NCI-H1092 (cell line): ENCODE data around the gene ADPRH.

Source experiments
- DNase-seq: peaks from one replicate; lab custom pipeline; 2025; lab: John Stamatoyannopoulos, UW

ADPRH gene

DNA sequence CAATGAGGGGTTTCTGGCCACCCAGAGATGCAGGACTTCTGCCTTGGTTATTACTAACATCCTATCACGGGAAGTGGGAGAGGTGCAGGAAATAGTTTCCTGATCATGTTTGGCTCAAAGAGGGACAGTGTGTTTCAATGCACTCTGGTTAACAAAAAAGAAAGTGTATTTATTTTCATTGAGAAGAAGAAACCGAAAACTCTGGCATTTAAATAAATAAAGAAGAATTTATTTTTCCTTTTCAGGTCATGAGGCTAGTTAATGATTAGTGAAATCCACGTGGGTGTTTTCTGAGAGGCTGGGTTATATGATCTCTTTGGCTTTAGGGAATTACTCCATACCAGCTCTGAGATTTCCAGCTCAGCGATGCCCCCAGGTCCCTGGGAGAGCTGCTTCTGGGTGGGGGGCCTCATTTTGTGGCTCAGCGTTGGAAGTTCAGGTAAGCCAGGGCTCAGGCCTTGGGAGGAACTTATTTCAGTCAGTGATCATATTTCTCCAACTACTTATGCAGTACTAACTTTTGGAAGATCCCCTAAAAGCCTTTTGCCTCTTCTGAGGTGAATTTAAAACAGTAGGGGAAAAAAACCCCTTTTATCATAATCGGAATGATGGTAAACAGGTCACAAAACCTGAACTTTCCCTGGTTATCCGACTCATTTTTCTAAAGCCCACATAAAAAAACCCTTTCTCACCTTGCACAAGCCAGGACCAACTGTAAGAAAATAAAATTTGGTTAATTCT, 18.4 kb downstream of the ADPRH start, which contains the start of gene PLA1A:
TSS of gene PLA1A (plus strand) at position 338 of the 741 bp plus-strand sequence. CDS start at position 367, 29 bp downstream.
- DNase-seq: no peak

DNA sequence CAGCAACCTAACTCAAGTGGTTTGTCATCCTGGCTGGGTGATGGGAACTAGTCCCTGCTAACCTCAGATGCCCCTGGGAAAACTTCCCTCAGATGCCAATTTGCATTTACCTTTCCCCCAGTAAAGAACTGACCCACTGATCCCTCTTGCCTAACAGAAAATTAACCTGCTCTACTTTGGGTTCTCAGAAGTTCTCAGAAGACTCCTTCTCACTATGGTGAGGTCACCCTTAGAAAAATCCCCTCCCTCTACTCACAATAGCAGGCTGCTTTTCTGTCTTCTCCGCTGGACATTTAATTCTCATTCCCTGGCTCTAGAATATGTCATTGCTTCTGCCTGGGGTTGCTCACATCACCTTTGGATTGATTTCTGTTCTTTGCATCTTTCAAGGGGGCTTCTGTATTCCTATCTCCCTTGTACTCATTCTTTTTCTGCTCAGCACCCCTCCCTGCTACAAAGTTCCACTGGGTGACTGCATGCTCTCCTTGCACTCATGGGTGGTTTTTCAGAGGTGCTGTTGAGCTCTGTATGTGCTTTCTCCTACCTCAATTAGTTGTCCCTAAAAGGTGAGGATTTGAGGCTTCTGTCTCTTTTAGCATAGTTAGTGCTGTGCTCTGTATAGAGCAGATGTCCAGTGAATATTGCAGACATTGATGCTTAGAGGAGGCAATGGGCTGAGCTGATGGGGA, 19.3 kb downstream of the ADPRH start:
- no peak for DNase-seq

DNA sequence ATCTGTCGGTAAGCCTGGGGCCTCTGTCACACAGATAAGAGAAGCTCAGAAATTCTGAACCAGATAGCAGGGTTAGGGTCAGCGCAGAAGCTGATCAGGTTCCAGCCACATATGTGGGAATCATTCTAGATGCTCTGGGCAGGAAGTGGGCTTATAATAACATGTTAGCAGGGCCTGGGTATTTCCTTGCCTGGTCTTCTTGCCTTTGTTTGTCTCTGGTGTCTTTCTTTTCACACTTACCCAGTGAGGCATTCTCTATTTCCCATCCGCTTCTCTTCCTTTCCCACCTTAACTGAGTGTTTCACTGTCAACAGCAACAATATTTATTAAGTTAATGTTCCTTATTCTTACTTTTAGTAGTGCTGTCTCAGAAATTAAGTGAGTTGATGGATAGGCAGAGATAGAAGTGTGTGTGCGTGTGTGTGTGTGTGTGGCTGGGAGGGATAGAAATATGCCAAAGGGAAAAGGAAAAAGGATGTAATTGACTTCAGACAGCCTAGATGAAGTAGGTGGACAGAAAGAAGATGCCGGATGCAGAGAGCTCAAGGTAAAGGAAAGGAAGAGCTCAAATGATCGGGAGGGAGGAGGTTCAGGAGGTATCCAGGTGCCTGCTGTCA, 20.4 kb downstream of the ADPRH start:
- no peak for DNase-seq

DNA sequence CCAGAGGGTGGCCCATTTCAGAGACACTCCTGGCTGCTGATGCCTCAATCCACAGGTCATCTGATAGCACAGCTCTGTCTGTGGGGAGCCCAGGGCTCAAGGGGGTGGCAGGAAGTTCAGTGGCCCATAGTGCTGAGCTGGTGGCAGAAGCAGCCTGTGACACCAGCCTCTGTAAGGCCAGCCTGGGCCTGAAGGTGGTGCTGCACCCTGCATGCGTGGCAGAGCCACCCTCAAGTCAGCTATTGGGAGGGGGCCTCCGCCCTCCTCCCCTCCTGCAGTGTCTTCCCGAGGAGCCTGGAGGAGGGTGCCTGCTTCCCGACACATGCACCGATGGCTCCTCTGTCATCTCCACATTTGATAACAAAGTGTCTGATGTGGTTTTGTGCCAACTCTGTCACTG, 21.4 kb downstream of the ADPRH start:
- no peak for DNase-seq

DNA sequence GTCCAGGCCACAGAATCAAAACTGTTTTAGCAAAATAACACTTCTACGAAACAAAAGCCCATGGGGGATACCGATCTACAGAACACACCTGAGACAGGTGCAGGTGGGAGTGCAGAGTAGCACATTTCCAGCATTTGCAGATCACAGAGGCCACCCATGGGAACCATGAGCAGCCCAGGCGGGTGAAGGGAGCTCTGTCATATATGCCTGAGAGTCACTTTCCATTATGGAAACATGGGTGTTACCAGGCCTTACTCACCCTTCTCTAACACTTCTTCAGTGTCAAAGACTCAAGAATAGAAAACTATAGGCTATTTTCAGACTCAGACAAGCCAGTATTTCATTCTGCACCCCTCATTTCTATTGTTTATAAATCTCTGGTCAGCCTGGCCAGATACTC, 21.9 kb downstream of the ADPRH start:
- DNase-seq: no peak

DNA sequence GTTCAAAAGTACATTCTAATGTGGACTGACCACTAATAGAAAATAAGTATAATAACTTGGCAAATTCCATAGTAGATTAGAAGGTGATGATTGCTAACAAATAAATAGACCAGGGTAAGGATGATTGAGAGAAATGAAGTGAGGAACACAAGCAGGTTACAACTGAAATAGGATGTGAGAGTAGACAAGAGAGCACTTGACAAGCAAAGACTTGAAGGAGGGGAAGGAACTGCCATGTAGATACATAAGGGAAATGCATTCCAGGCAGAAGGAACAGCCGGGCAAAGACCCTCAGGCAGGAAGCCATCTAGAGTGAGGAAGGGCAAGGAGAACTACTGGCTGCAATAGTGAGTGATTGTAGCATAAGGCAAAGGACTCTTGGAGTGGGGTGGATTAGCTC, 23.4 kb downstream of the ADPRH start:
- DNase-seq: no peak

DNA sequence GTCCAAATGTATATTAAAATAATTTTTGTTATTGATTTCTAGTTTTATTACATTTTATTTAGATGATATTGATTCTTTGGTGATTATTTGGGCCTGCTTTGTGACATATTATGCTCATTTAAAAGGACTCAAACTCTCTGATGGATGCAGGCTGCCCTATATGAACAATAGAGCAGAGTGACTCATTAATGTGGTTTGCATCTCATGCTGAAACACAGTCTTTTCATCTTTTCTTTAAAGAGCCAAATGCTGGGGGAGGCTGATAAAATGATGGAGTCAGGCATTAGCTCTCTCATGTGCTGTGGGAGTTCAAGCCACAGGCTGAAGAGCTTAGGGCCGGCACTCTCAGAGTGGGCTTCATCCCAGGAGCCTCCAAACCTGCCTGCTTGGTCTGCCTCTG, 25.6 kb downstream of the ADPRH start:
- no peak for DNase-seq

DNA sequence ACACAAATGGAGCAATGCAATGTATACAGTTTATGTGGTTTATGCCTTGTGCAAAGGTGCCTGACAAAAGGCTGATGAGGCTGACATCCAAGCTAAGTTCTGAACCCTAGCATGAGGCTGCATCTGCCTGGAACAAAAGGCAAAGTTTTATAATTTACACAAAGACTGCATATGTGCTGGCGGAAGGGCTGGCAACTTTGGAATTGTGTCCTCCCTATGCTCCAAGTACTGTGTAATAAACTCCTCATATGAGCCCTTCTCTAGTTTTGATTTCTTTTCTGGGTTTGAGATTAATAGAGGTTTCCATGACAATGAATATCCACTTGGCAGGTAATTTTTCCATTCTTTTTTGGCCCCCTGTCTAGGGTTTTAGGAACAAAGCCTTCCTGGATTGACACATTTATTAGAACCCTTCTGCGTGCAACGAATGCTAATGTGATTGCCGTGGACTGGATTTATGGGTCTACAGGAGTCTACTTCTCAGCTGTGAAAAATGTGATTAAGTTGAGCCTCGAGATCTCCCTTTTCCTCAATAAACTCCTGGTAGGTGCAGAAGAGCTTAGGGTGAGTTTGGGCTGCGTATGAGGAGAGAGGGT, 29.2 kb downstream of the ADPRH start:
- no peak for DNase-seq

DNA sequence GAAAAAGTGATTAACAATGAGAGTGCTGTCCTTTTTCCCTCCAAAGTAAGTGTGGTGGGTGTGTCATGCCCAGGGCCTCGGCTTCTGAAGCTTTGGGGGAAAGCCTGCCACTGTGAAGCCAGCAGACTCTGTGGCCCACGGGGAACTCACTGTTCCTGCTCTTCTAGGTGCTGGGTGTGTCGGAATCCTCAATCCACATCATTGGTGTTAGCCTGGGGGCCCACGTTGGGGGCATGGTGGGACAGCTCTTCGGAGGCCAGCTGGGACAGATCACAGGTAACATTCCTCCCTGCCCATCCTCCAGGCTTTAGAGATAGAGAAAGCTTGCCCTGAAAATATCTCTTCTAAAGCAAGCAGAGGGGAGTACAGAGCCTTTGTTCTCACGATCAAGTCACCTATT, 30.0 kb downstream of the ADPRH start:
- DNase-seq: no peak

DNA sequence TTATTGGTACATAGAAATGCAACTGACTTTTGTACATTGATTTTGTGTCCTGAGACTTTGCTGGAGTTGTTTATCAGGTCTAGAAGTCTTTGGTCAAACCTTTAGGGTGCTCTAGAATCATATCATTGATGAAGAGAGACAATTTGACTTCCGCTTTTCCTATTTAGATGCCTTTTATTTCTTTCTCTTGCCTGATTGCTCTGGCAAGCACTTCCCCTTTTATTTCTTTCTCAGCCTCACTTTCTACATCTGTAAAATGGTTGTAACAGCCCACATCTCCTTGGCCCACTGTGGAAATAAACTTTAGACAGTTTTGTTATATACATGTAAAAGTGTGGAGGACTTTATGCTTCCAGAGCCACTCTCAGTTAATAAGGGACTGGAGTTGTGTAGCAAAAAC, 32.4 kb downstream of the ADPRH start:
- DNase-seq: no peak

DNA sequence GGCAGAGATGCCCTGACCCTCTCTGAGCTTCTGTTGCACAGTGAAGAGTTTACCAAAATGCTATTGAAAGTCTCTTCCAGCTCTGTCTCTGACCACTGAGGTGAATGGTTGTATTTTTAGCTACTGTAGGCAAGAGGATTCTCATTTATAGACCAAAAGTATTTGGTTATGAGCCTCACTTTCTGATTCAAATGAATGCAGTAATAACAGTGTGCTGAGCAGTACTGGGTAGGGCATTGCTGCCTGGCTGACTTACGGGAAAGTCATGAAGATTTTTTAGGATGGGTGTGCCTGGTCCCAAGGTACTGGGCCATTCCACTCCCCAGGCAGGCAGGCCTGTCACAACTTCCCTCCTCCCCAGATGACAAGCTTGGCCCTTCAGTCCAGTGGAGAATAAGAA, 33.9 kb downstream of the ADPRH start:
- no peak for DNase-seq

DNA sequence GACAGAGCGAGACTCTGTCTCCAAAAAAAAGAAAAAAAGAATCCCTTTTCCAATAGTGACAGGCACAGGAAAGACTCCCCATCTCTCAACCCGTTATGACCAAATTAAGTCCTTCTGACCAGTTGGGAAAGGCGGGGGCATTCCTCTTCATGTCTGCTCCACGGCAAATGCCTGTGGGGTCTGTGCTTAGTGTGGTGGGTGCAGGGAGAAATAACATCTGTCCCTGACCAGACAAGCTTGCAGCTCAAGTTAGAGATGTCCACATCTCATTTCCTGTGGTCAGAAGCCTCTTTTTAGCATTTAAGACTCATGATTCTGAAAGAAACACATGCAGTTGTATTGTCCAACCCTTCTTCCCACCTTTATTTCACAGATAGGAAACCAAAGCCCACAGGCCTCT, 34.6 kb downstream of the ADPRH start:
- no peak for DNase-seq

DNA sequence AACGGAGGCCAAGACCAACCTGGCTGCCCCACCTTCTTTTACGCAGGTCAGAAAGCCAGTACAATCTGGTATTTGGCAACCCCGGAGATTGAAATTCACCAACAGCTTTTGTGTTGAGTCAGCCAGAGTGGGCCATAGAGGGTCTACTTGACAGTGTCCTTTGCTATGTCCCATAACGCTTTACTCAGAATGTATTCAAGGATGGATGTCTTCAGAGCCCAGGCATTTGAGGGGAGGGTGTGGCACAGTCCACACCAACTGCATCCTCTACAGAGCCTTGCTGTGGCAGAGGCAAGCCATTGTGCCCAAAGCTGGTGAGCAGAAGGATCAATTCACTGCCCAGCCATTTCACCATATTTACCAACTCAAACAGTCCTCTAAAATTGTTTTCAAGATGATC, 36.8 kb downstream of the ADPRH start:
- DNase-seq: no peak

DNA sequence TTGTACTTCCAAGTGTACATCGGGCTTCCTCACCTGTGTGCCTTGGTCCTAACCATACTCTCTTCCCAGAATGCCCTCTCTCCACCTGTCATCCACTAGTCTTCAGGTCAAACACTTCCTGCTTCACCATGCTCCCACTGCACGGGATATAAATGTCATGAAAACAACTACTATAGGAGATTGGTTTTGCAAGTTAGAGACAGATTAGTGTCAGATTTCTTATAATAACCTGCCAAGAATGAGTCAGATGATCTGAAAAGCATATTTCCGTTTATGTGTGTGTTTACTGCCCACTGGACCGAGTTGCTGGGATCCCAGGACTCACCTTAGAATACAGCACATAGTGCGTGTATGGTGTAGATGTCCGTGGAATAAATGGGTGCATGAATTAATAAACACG, 39.8 kb downstream of the ADPRH start:
- no peak for DNase-seq

DNA sequence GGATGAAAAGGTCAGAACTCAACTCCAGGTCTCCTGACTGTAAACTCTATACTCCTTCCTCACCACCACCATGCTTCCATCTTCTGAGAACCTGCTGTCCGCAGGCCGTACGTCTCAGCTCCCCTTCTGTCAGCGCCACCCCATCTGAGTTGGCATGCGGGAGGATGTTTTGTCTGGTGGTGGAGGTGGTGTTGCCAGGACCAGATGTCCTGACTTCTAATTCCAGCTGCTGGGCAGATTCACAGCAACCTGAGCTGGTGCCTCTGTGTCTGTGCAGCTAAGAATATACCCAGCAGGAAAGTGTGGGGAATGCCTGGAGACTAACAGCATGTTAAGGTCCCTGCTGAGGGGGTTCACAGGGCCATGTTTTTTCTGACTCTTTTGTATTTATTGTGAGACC, 41.6 kb downstream of the ADPRH start:
- DNase-seq: no peak

DNA sequence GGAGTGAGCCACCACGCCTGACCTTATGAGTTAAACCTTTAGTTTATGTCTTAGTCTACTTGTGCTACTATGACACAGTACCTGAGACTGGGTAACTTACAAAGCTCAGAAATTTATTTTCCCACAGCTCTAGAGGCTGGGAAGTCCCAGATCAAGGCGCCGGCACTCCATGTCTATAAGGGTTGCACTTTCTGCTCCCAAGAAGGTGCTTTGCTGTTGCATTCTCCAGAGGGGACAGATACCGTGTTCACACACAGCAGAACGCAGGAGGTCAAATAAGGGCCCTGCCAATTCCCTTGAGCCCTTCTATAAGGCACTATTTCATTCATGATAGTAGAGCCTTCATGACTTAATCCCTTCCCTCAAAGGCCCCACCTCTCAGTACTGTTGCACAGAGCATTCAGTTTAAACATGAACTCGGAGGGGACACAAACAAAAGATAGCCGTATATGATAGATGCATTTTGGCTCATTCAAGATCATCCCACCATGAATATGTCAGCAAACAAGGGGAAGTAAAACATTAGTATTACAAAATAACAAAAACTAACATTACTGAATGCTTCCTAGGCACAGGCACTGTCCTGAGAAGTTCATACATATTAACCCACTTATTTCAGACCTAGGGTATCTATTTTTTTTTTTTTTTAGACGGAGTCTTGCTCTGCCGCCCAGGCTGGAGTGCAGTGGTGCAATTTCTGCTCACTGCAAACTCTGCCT, 44.9 kb downstream of the ADPRH start:
- no peak for DNase-seq

DNA sequence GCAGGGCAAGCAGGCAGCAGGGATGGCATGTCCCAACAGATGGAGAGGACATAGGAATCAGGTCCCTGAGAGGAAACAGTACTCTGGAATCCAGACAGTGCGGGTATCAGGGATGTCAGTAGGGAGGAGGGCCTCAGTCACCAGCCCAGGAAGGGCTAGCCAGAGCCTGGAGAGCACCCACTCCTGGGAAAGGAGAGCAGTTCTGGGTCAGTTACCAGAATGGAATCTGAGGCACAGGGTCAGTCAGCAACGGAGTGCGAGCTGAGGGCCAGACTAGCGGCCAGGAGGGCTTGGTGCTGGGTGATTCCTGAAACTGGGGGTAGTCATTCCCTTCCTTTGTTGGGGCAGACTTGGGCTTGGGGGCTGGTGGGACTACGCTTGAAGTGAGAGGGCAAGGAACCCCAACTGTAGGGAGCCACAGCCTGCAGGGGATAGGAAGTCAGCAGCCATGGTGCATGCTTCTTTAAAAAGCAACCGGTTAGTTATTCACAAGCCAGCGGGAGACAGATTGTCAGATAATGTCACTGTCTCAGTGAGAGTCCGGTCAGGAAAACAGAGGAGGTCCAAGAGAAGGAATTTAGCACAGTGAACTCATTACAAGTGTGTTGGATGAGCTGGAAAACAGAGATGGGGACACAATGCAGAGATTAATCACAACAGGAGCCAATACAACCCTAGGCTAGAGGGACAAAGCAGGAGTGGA, 46.3 kb downstream of the ADPRH start:
- no peak for DNase-seq

DNA sequence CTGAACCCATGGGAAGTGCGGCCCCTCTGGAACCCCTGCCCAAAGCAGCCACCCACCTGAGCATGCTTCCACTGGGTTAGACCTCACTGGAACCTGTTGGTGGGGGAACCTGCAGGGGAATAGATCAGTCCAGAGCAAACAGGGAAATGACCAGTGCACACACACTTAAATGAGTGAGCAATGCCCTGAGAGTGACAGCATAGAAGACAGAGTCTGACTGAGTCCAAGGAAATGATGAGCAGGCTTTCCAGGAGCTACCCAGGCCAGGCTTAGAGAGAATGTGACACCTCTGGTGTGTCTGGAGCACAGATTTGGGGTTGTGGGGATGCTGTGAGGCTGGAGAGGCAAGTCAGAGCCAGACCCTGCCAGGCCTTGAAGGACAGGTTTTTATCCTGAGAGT, 46.9 kb downstream of the ADPRH start:
- DNase-seq: no peak

DNA sequence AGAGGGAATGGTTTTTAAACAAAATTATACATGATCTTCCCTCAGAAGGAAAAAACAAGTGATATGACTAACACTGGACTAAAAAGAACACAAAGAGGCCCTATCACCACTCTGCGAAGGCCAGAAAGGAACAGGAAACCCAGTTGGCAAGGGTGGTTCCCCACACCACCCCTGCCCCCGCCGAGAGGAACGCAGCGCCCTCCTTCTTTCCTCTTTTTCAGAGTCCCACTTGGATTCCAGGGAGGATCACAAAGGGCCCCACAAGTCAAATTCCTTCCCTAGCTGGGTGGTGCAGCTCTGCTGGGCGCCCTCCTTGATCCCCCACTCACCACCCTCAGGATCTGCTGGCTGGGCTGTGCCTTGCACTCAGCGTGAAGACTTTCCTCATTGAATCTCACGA, 48.2 kb downstream of the ADPRH start:
- no peak for DNase-seq

DNA sequence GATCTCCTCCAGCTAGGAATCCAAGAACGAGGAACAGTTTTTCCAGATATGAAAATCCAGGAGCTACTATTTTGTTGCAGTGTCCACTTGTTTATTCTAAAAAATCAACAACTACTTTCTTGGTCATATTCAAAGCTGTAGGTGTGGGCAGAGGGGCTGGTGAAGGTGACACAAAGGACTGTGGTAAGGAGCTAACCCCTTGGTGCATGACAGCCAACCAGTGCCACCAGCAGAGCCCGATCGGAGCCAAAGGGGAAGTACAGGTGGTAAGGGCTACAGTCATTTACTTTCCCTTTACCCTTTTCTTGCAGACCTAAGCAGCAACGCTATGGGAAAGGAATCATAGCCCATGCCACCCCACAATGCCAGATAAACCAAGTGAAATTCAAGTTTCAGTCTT, 49.1 kb downstream of the ADPRH start:
- DNase-seq: no peak

DNA sequence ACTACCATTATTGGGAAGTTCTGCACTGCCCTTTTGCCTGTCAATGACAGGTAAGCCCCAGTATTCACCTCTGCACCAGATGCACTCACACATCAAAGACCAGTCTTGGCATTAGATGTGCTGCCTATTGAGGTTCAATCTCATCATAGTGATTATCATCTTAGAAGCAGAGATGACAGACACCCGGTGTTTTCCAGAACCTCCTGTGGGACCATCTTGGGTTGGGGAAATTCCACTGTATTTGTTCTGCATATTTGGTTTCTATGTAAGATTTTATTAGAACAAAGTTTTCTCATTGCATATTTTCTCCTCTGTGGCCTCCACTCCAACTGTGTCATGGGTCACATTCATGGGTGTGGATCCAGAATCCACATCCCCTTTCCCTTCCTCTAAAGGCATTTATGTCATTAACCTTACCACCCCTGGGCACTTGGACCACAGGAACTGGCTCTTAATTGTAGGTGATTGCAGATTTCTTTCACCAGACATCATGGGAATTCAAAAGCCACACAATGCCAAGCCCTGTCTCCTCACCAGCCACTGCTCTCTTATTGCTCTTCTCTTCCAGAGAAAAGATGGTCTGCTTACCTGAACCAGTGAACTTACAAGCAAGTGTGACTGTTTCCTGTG, 49.6 kb downstream of the ADPRH start:
- no peak for DNase-seq
